Fibroblast of lung (primary cell): Measurements from ENCODE around the gene TMEM222. TPM values are rescaled to one million over a fixed set of nuclear protein-coding genes. Genes with fewer than 3 reads are reported as not detected.
"Not testable (repeated sequence)": the region's sequence is repeated elsewhere in the genome, so short reads cannot be mapped to it uniquely, and the experiment has no call there.

ENCODE experiments used
- DNase-seq, 2 donors: peaks; one replicate each; pipeline versions ENCODE4 v3.0.0 to v3.0.0-alpha.2; 2010; ENCODE audit warnings: low read depth in 2 of 2
- H2AFZ ChIP-seq: 2 replicates; pipeline ENCODE4 v1.5.1; 2012; ENCODE audit warnings: low read length, control low read depth, inconsistent platforms
- H3K27ac ChIP-seq: 2 replicates; pipeline ENCODE4 v1.5.1; 2011; ENCODE audit warnings: low read length, control low read depth; ENCODE audit not compliant: insufficient read depth
- H3K27me3 ChIP-seq: 2 replicates; pipeline ENCODE4 v1.5.1; 2011; ENCODE audit warnings: mild to moderate bottlenecking, low read length; ENCODE audit not compliant: control insufficient read depth, insufficient read depth
- H3K36me3 ChIP-seq: 2 replicates; pipeline ENCODE4 v1.5.1; 2011; ENCODE audit warnings: low read length; ENCODE audit not compliant: control insufficient read depth, insufficient read depth
- H3K4me1 ChIP-seq: 2 replicates; pipeline ENCODE4 v1.5.1; 2011; ENCODE audit warnings: low read length; ENCODE audit not compliant: control insufficient read depth, insufficient read depth; ENCODE audit errors: extremely low read depth
- H3K4me2 ChIP-seq: 2 replicates; pipeline ENCODE4 v1.5.1; 2011; ENCODE audit warnings: low read length, control low read depth; ENCODE audit not compliant: insufficient read depth; ENCODE audit errors: extremely low read depth
- H3K4me3 ChIP-seq, 4 experiments: fragments of 200-600 bp in 1 of 4; sonication (generic) in 1 of 4; replicated peaks in 1 of 4; 2 replicates each; pipeline ENCODE4 v1.5.1; 2011 to 2016; ENCODE audit warnings: low read length in 4 of 4, low read depth in 3 of 4, mild to moderate bottlenecking in 3 of 4, control low read depth in 2 of 4, inconsistent platforms in 1 of 4, mixed read lengths in 1 of 4; ENCODE audit not compliant: insufficient read depth in 1 of 4; ENCODE audit errors: control extremely low read depth in 1 of 4
- H3K79me2 ChIP-seq: 2 replicates; pipeline ENCODE4 v1.5.1; 2012; ENCODE audit warnings: mild to moderate bottlenecking, low read length, inconsistent platforms; ENCODE audit not compliant: control insufficient read depth, insufficient read depth
- H3K9ac ChIP-seq: 2 replicates; pipeline ENCODE4 v1.5.1; 2011; ENCODE audit warnings: mild to moderate bottlenecking, low read length, control low read depth; ENCODE audit not compliant: insufficient read depth
- H3K9me3 ChIP-seq: 2 replicates; pipeline ENCODE4 v1.5.1; 2012; ENCODE audit warnings: low read depth, low read length; ENCODE audit not compliant: control insufficient read depth, insufficient read depth
- H4K20me1 ChIP-seq: 2 replicates; pipeline ENCODE4 v1.5.1; 2011; ENCODE audit warnings: low read length; ENCODE audit not compliant: control insufficient read depth, insufficient read depth; ENCODE audit errors: extremely low read depth
- CTCF ChIP-seq, 2 donors: IDR thresholded peaks in 1 of 2; conservative IDR thresholded peaks in 1 of 2; 1 replicate in 1 of 2; 2 replicates in 1 of 2; pipeline ENCODE4 v1.5.1; 2011 to 2012; ENCODE audit warnings: low read length in 2 of 2, control low read depth in 1 of 2, inconsistent platforms in 1 of 2, low read depth in 1 of 2, mild to moderate bottlenecking in 1 of 2
- EZH2 ChIP-seq: IDR thresholded peaks from 2 replicates; pipeline ENCODE4 v1.5.1; 2012; ENCODE audit warnings: low read length, control low read depth, mild to moderate bottlenecking; ENCODE audit errors: missing control alignments
- polyA plus RNA-seq, 2 donors: library from polyadenylated mRNA; depleted of rRNA in 1 of 2; stranded (reverse) in 1 of 2; unstranded in 1 of 2; fragments of >200 nt; gene quantifications; 2 replicates each; pipeline ENCODE4 v1.2.1, GENCODE V29; 2011 to 2012; ENCODE audit warnings: missing spikeins in 1 of 2
- total RNA-seq: library from RNA; depleted of rRNA; stranded (reverse); fragments of >200 nt; gene quantifications from 2 replicates; pipeline ENCODE4 v1.2.1, GENCODE V29; 2014

Gene TMEM222
- total and polyA plus RNA-seq, 2 donors (not counting 1 experiment from before 2014, with no cell fraction given), result 21.6 to 37.1 TPM

GRCh38 chr1:27284425-27285273 is 37.3 kb upstream of the TMEM222 start:
- no peaks in the 10 kb centered on the region for H3K27me3 ChIP-seq
- H2AFZ ChIP-seq, result no peak overlapping the region
- no peak overlapping the region for H3K4me2 ChIP-seq
- no peak overlapping the region for H3K27ac ChIP-seq
- H4K20me1 ChIP-seq, result no peaks in the 10 kb centered on the region
- peak; percentile 53 to 77 for DNase-seq
- no peaks in the 10 kb centered on the region for H3K79me2 ChIP-seq
- no peak overlapping the region for H3K4me3 ChIP-seq
- TF ChIP-seq EZH2 (no peak), CTCF (conservative IDR thresholded peaks at IDR 0.05 in 1 of 2, IDR thresholded peaks at IDR 0.05 in 1 of 2; ENCODE audit: low read depth in 1 of 2, low read length in 2 of 2) (peak; percentile 52 to 82)
- peaks cover 1% of the 10 kb centered on the region for H3K36me3 ChIP-seq
- H3K4me1 ChIP-seq, result no peaks in the 10 kb centered on the region
- H3K9ac ChIP-seq, result no peak overlapping the region
- H3K9me3 ChIP-seq, result no peaks in the 10 kb centered on the region

GRCh38 chr1:27285274-27285660 is 36.7 kb upstream of the TMEM222 start:
- Histone ChIP-seq H3K4me3 (no peak overlapping the region), H3K27ac (no peak overlapping the region), H3K36me3 (peaks cover 1% of the 10 kb centered on the region), H3K4me1 (no peaks in the 10 kb centered on the region), H3K27me3 (no peaks in the 10 kb centered on the region), H3K4me2 (no peak overlapping the region), H3K9me3 (no peaks in the 10 kb centered on the region), H2AFZ (no peak overlapping the region), H3K9ac (no peak overlapping the region), H3K79me2 (no peaks in the 10 kb centered on the region), H4K20me1 (no peaks in the 10 kb centered on the region)
- TF ChIP-seq EZH2 (no peak), CTCF (conservative IDR thresholded peaks at IDR 0.05 in 1 of 2, IDR thresholded peaks at IDR 0.05 in 1 of 2; ENCODE audit: low read depth in 1 of 2, low read length in 2 of 2) (no peak)
- DNase-seq, result no peak

GRCh38 chr1:27285821-27286220 is 36.1 kb upstream of the TMEM222 start:
- H3K27me3 ChIP-seq, H3K9me3 ChIP-seq, H3K36me3 ChIP-seq, H2AFZ ChIP-seq, H4K20me1 ChIP-seq, DNase-seq, H3K79me2 ChIP-seq, H3K4me2 ChIP-seq, H3K4me3 ChIP-seq, H3K4me1 ChIP-seq, H3K27ac ChIP-seq, H3K9ac ChIP-seq: not testable (repeated sequence)

GRCh38 chr1:27289125-27289524 is 32.8 kb upstream of the TMEM222 start:
- not testable (repeated sequence) for H3K4me1 ChIP-seq, H3K9me3 ChIP-seq, H3K27me3 ChIP-seq, H3K9ac ChIP-seq, H3K4me2 ChIP-seq, H3K4me3 ChIP-seq, H3K36me3 ChIP-seq, H3K27ac ChIP-seq, H2AFZ ChIP-seq, H3K79me2 ChIP-seq, H4K20me1 ChIP-seq, DNase-seq
